HCT116 (cell line): ENCODE measurements around the gene FYCO1. TPM values are rescaled to one million over a fixed set of nuclear protein-coding genes. Genes with fewer than 3 reads are reported as not detected.

Experiments
- ATAC-seq: fragments of 200-7000 bp; cut with Tn5 transposase; 2 replicates; pipeline ENCODE4 v1.9.1; 2020; ENCODE audit warnings: mild to moderate bottlenecking, moderate library complexity
- BruUV-seq: library from RNA; stranded (reverse); fragments of 400-500 nt; replicated peaks from 2 replicates; lab custom pipeline; 2021; lab: Mats Ljungman, UMichigan
- CTCF ChIA-PET: fragments of 300-600 bp; sonication (Branson Sonifier 250); formaldehyde crosslinking; loops from one replicate; lab custom pipeline; 2021; ENCODE audit warnings: antibody characterized with exemption; lab: Charles Lee
- POLR2A ChIA-PET: fragments of 300-600, 350-600 bp; sonication (Branson Sonifier 250); formaldehyde crosslinking; loops from one replicate; lab custom pipeline; 2021; ENCODE audit warnings: antibody characterized with exemption; lab: Charles Lee
- RAD21 ChIA-PET, 2 experiments: fragments of 300-600 bp; sonication (Branson Sonifier 250); formaldehyde crosslinking; loops; one replicate each; lab custom pipeline; 2023; ENCODE audit warnings: low total read pairs in 2 of 2; ENCODE audit not compliant: uncharacterized antibody in 2 of 2, unreplicated experiment in 2 of 2, low non-redundant PET in 1 of 2; lab: Charles Lee
- DNase-seq: peaks from one replicate; pipeline ENCODE4 v3.0.0-alpha.2; 2010; ENCODE audit warnings: low read depth, low spot score
- H2AFZ ChIP-seq: fragments of 200-600 bp; shearing (Covaris generic), sonication (generic); 2 replicates; pipeline ENCODE4 v1.6.1; 2017; ENCODE audit warnings: low read depth, mixed run types, mixed read lengths, antibody characterized with exemption, low read length; ENCODE audit not compliant: poor library complexity, severe bottlenecking
- H3K27ac ChIP-seq: 2 replicates; pipeline ENCODE4 v1.5.1; 2012; ENCODE audit warnings: low read depth, low read length
- H3K27me3 ChIP-seq: fragments of 200-600 bp; sonication (generic); 2 replicates; pipeline ENCODE4 v1.6.1; 2016; ENCODE audit warnings: mixed run types, low read length, mixed read lengths; ENCODE audit not compliant: insufficient read depth
- H3K36me3 ChIP-seq, 2 experiments: fragments of 200-500 bp in 1 of 2; fragments of 200-600 bp in 1 of 2; sonication (Bioruptor generic) in 1 of 2; sonication (generic) in 1 of 2; 2 replicates each; pipeline versions ENCODE4 v1.5.1 to v1.6.1; 2014 to 2016; ENCODE audit warnings: low read length in 2 of 2, inconsistent platforms in 1 of 2, mixed read lengths in 1 of 2, mixed run types in 1 of 2; ENCODE audit not compliant: insufficient read depth in 2 of 2, control insufficient read depth in 1 of 2
- H3K4me1 ChIP-seq, 2 experiments: fragments of 200-600 bp in 1 of 2; sonication (generic) in 1 of 2; 2 replicates each; pipeline versions ENCODE4 v1.5.1 to v1.6.1; 2012 to 2017; ENCODE audit warnings: low read length in 2 of 2, inconsistent platforms in 1 of 2, mild to moderate bottlenecking in 1 of 2, mixed read lengths in 1 of 2, mixed run types in 1 of 2, moderate library complexity in 1 of 2; ENCODE audit not compliant: insufficient read depth in 2 of 2, control insufficient read depth in 1 of 2
- H3K4me2 ChIP-seq: fragments of 200-600 bp; sonication (generic); 2 replicates; pipeline ENCODE4 v1.6.1; 2017; ENCODE audit warnings: mixed run types, low read length, mixed read lengths
- H3K4me3 ChIP-seq, 2 experiments: fragments of 200-600 bp in 1 of 2; sonication (generic) in 1 of 2; replicated peaks in 1 of 2; 2 replicates each; pipeline ENCODE4 v1.5.1; 2011 to 2016; ENCODE audit warnings: low read length in 2 of 2, control low read depth in 1 of 2, low read depth in 1 of 2, mild to moderate bottlenecking in 1 of 2, mixed read lengths in 1 of 2, mixed run types in 1 of 2
- H3K79me2 ChIP-seq: fragments of 200-600 bp; sonication (generic); 2 replicates; pipeline ENCODE4 v1.6.1; 2017; ENCODE audit warnings: mild to moderate bottlenecking, mixed run types, low read length, moderate library complexity, mixed read lengths; ENCODE audit not compliant: insufficient read depth
- H3K9ac ChIP-seq: fragments of 200-600 bp; sonication (generic); 2 replicates; pipeline ENCODE4 v1.6.1; 2016; ENCODE audit warnings: low read length, mixed read lengths
- H3K9me2 ChIP-seq: fragments of 200-600 bp; sonication (generic), shearing (Covaris generic); 2 replicates; pipeline ENCODE4 v1.6.1; 2017; ENCODE audit warnings: mixed run types, mild to moderate bottlenecking, moderate library complexity; ENCODE audit not compliant: insufficient read depth
- H3K9me3 ChIP-seq, 2 experiments: fragments of 200-500 bp in 1 of 2; fragments of 200-600 bp in 1 of 2; sonication (Bioruptor generic) in 1 of 2; sonication (generic) in 1 of 2; 2 replicates each; pipeline ENCODE4 v1.6.1; 2014 to 2017; ENCODE audit warnings: low read length in 2 of 2, mixed read lengths in 2 of 2, inconsistent platforms in 1 of 2, low read depth in 1 of 2, mild to moderate bottlenecking in 1 of 2, mixed run types in 1 of 2, moderate library complexity in 1 of 2; ENCODE audit not compliant: control insufficient read depth in 1 of 2, insufficient read depth in 1 of 2
- H4K20me1 ChIP-seq: fragments of 200-600 bp; sonication (generic), shearing (Covaris generic); 2 replicates; pipeline ENCODE4 v1.6.1; 2017; ENCODE audit warnings: mixed run types, mild to moderate bottlenecking, moderate library complexity; ENCODE audit not compliant: insufficient read depth
- ATF3 ChIP-seq: IDR thresholded peaks from 2 replicates; pipeline ENCODE4 v1.6.1; 2012
- CBX3 ChIP-seq: IDR thresholded peaks from 2 replicates; pipeline ENCODE4 v1.6.1; 2012; ENCODE audit warnings: low read depth
- CEBPB ChIP-seq: IDR thresholded peaks from 2 replicates; pipeline ENCODE4 v1.6.1; 2012; ENCODE audit warnings: low read depth
- CTCF ChIP-seq, 3 experiments: fragments of 200-600 bp in 1 of 3; sonication (generic) in 1 of 3; IDR thresholded peaks in 2 of 3; conservative IDR thresholded peaks in 1 of 3; 2 replicates each; pipeline ENCODE4 v1.5.1; 2012 to 2017; ENCODE audit warnings: low read depth in 2 of 3, low read length in 2 of 3, antibody characterized with exemption in 1 of 3, borderline replicate concordance in 1 of 3, control low read depth in 1 of 3, mild to moderate bottlenecking in 1 of 3, mixed read lengths in 1 of 3, mixed run types in 1 of 3, moderate library complexity in 1 of 3; ENCODE audit not compliant: insufficient read depth in 1 of 3
- EGR1 ChIP-seq: IDR thresholded peaks from 2 replicates; pipeline ENCODE4 v1.6.1; 2012; ENCODE audit warnings: low read depth
- ELF1 ChIP-seq: IDR thresholded peaks from 2 replicates; pipeline ENCODE4 v1.6.1; 2012; ENCODE audit warnings: low read depth, borderline replicate concordance
- EZH2phosphoT487 ChIP-seq: fragments of 200-600 bp; IDR thresholded peaks from 2 replicates; pipeline ENCODE4 v1.6.1; 2018; ENCODE audit warnings: antibody characterized with exemption, borderline replicate concordance
- FOSL1 ChIP-seq: IDR thresholded peaks from 2 replicates; pipeline ENCODE4 v1.6.1; 2012; ENCODE audit warnings: low read depth
- MAX ChIP-seq: IDR thresholded peaks from 2 replicates; pipeline ENCODE4 v1.6.1; 2012
- POLR2A ChIP-seq: IDR thresholded peaks from 2 replicates; pipeline ENCODE4 v1.7.0; 2011; ENCODE audit warnings: borderline replicate concordance; ENCODE audit not compliant: insufficient read depth, insufficient read length; ENCODE audit errors: extremely low read depth
- POLR2AphosphoS5 ChIP-seq: IDR thresholded peaks from 2 replicates; pipeline ENCODE4 v1.6.1; 2011; ENCODE audit warnings: mild to moderate bottlenecking, low read depth, low read length, moderate library complexity
- RAD21 ChIP-seq: IDR thresholded peaks from 2 replicates; pipeline ENCODE4 v1.6.1; 2012; ENCODE audit warnings: low read depth, mild to moderate bottlenecking
- SIN3A ChIP-seq: IDR thresholded peaks from 2 replicates; pipeline ENCODE4 v1.6.1; 2012; ENCODE audit warnings: low read depth
- SRF ChIP-seq: IDR thresholded peaks from 2 replicates; pipeline ENCODE4 v1.6.1; 2012; ENCODE audit warnings: low read depth
- TCF7L2 ChIP-seq: IDR thresholded peaks from 2 replicates; pipeline ENCODE4 v1.7.0; 2011; ENCODE audit warnings: borderline replicate concordance, inconsistent platforms; ENCODE audit not compliant: insufficient read depth, insufficient read length; ENCODE audit errors: extremely low read depth
- YY1 ChIP-seq: IDR thresholded peaks from 2 replicates; pipeline ENCODE4 v1.6.1; 2011; ENCODE audit warnings: low read length, low read depth, moderate library complexity, mild to moderate bottlenecking; ENCODE audit not compliant: insufficient replicate concordance; ENCODE audit errors: extremely low read depth
- ZBTB33 ChIP-seq: IDR thresholded peaks from 2 replicates; pipeline ENCODE4 v1.6.1; 2011; ENCODE audit warnings: mild to moderate bottlenecking, low read length, moderate library complexity; ENCODE audit not compliant: insufficient replicate concordance; ENCODE audit errors: extremely low read depth
- ZNF274 ChIP-seq: fragments of 200-500 bp; sonication (Bioruptor generic); IDR thresholded peaks from 2 replicates; pipeline ENCODE4 v1.6.1; 2014; ENCODE audit warnings: mild to moderate bottlenecking, low read depth, low read length, inconsistent platforms
- intact Hi-C: fragments of 100-400 bp; cut with micrococcal nuclease; formaldehyde crosslinking; loops from 2 replicates; pipeline ENCODE4 v1.10.0; 2022
- total RNA-seq: library from RNA; stranded (reverse); gene quantifications from one replicate; pipeline ENCODE4 v1.2.1, GENCODE V29; 2021; ENCODE audit not compliant: unreplicated experiment

The FYCO1 gene
- total RNA-seq, 1 experiment from 2014 or later, result 15.8 TPM

GRCh38 chr3:45981346-45982074 lies 14.1 kb downstream of the FYCO1 start:
- CTCF ChIA-PET, result no interaction called here
- Histone ChIP-seq H3K27me3 (no peaks in the 10 kb centered on the region), H3K79me2 (peaks cover 9% of the 10 kb centered on the region; the same call in 1 of the 2 replicates), H3K4me3 (no peak overlapping the region), H3K9ac (no peak overlapping the region), H3K4me2 (no peak overlapping the region), H3K4me1 (no peaks in the 10 kb centered on the region), H2AFZ (no peak overlapping the region)
- no TSS peak for BruUV-seq
- TF ChIP-seq CEBPB (no peak), YY1 (no peak), EGR1 (no peak), POLR2AphosphoS5 (no peak), FOSL1 (no peak), RAD21 (no peak), MAX (no peak), TCF7L2 (no peak), SIN3A (no peak), SRF (no peak), EZH2phosphoT487 (no peak), CTCF (IDR thresholded peaks at IDR 0.05 in 2 of 3, conservative IDR thresholded peaks at IDR 0.05 in 1 of 3; ENCODE audit: borderline replicate concordance in 1 of 3, insufficient read depth in 1 of 3, low read depth in 2 of 3, low read length in 2 of 3) (no peak), ZNF274 (no peak), POLR2A (no peak), CBX3 (no peak), ELF1 (no peak), ATF3 (no peak), ZBTB33 (no peak)
- TF ChIP-seq, all 23 proteins: peak for 0
- RAD21 ChIA-PET, result no interaction called here
- Histone ChIP-seq H3K36me3 (peaks cover 27 to 28% of the 10 kb centered on the region in 2 experiments; a peak in 3 of 4 replicates), H4K20me1 (no peaks in the 10 kb centered on the region), H3K27ac (no peak overlapping the region), H3K9me2 (no peaks in the 10 kb centered on the region), H3K9me3 (no peaks in the 10 kb centered on the region)
- POLR2A ChIA-PET, result no interaction called here
- intact Hi-C loops, result no loop called here
- DNase-seq, result no peak
- ATAC-seq, result no peak
